Activated CD8-positive, alpha-beta memory T cell treated with anti-CD3 and anti-CD28 coated beads, Interleukin-2, amount 10 ng/mL, durations not matched to agents 7 days and 5 days (primary cell): ENCODE measurements around the gene ADGRL3. TPM values are rescaled to one million over a fixed set of nuclear protein-coding genes. Genes with fewer than 3 reads are reported as not detected.

Experiments
- ATAC-seq: fragments of 150-1000 bp; cut with Tn5 transposase; one replicate; pipeline ENCODE4 v1.10.0; 2021; ENCODE audit warnings: moderate library complexity
- CTCF ChIA-PET: fragments of 350-600 bp; sonication (Branson Sonifier 250); formaldehyde crosslinking; loops from one replicate; lab custom pipeline; 2021; ENCODE audit warnings: antibody characterized with exemption; lab: Charles Lee
- DNase-seq: peaks from one replicate; pipeline ENCODE4 v3.0.0-alpha.2; 2020
- H3K27ac Mint-ChIP-seq: one replicate; pipeline ENCODE4 v1.8.0; 2021; ENCODE audit warnings: mild to moderate bottlenecking, mixed read lengths
- H3K27me3 Mint-ChIP-seq: one replicate; pipeline ENCODE4 v1.8.0; 2021; ENCODE audit warnings: mixed read lengths
- H3K36me3 Mint-ChIP-seq: one replicate; pipeline ENCODE4 v1.8.0; 2021; ENCODE audit warnings: mild to moderate bottlenecking, mixed read lengths
- H3K4me1 Mint-ChIP-seq: one replicate; pipeline ENCODE4 v1.8.0; 2021; ENCODE audit warnings: mixed read lengths
- H3K4me3 Mint-ChIP-seq: one replicate; pipeline ENCODE4 v1.8.0; 2021; ENCODE audit warnings: mild to moderate bottlenecking, moderate library complexity, mixed read lengths
- H3K9me3 Mint-ChIP-seq: one replicate; pipeline ENCODE4 v1.8.0; 2022; ENCODE audit warnings: low read depth, mixed read lengths
- total RNA-seq, 2 experiments: library from RNA; stranded (reverse); gene quantifications; one replicate each; pipeline ENCODE4 v1.2.3, GENCODE V29; 2021

The ADGRL3 gene
- total RNA-seq, 2 experiments from 2014 or later = not detected

- Mint-ChIP-seq H3K27me3 (no peaks in the 10 kb centered on the region), H3K4me3 (no peak overlapping the region), H3K9me3 (peaks cover 13% of the 10 kb centered on the region), H3K27ac (no peak overlapping the region), H3K4me1 (no peaks in the 10 kb centered on the region), H3K36me3 (no peaks in the 10 kb centered on the region)
- no peak for ATAC-seq
- no peak for DNase-seq
- CTCF ChIA-PET = no interaction called here
These were observed 359.3 kb downstream of the ADGRL3 start for GRCh38 chr4:61559396-61559795.

- Mint-ChIP-seq H3K9me3 (peaks cover 14% of the 10 kb centered on the region), H3K27me3 (no peaks in the 10 kb centered on the region), H3K4me1 (no peaks in the 10 kb centered on the region), H3K4me3 (no peak overlapping the region), H3K36me3 (no peaks in the 10 kb centered on the region), H3K27ac (no peak overlapping the region)
- CTCF ChIA-PET = no interaction called here
- no peak for ATAC-seq
- DNase-seq = no peak
These were observed 360.9 kb downstream of the ADGRL3 start for GRCh38 chr4:61561028-61561427.

DNA sequence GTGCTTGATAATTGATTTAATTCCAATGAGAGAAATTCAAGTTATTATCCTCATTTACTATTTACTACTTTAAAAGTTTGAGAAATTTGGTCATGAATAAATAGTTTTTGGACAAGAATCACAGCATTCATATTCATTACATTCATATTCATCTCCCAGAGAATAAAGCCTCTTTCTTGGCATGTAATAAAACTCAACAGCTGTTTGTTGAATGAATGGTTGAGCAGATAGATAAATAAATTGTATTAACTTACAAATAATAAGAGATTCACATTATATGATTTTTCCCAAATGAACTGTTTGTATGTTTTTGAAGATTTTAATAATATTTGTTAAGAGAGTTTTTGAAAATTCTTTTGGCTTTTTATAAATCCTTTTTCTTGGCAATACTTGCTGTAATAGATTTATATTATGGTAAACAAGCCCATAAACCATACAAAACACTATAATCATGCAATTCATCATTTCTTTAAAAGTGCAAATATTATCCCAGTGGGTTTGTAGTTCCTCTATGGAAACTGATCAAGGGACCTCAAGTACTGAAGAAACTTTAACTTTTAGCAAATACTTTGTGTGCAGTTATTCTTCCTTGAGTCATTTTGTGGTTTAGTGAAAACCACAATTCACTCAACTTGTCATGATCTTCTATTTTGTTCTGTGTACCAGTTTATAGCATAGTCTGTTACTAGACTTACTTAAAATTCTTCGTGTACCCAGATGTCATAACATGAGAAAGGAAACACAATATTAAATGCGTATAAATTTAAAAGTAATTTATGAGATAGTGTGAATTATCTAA lies 371.8 kb downstream of the ADGRL3 start:
- DNase-seq (no peak), ATAC-seq (no peak)
- CTCF ChIA-PET = no interaction called here
- Mint-ChIP-seq H3K36me3 (no peaks in the 10 kb centered on the region), H3K4me3 (no peak overlapping the region), H3K9me3 (peaks cover 4% of the 10 kb centered on the region), H3K27me3 (no peaks in the 10 kb centered on the region), H3K27ac (no peak overlapping the region), H3K4me1 (no peaks in the 10 kb centered on the region)

GRCh38 chr4:61575796-61576195 lies 375.7 kb downstream of the ADGRL3 start:
- Mint-ChIP-seq H3K9me3 (peaks cover 4% of the 10 kb centered on the region), H3K4me1 (no peaks in the 10 kb centered on the region), H3K36me3 (no peaks in the 10 kb centered on the region), H3K27me3 (no peaks in the 10 kb centered on the region), H3K27ac (no peak overlapping the region), H3K4me3 (no peak overlapping the region)
- no peak for ATAC-seq
- CTCF ChIA-PET = no interaction called here
- no peak for DNase-seq

GRCh38 chr4:61579786-61580185 lies 379.7 kb downstream of the ADGRL3 start:
- H3K4me1 Mint-ChIP-seq = no peaks in the 10 kb centered on the region
- ATAC-seq = no peak
- no peak for DNase-seq
- CTCF ChIA-PET = no interaction called here
- peaks cover 11% of the 10 kb centered on the region for H3K9me3 Mint-ChIP-seq
- H3K36me3 Mint-ChIP-seq = no peaks in the 10 kb centered on the region
- no peak overlapping the region for H3K27ac Mint-ChIP-seq
- no peaks in the 10 kb centered on the region for H3K27me3 Mint-ChIP-seq
- H3K4me3 Mint-ChIP-seq = no peak overlapping the region

DNA sequence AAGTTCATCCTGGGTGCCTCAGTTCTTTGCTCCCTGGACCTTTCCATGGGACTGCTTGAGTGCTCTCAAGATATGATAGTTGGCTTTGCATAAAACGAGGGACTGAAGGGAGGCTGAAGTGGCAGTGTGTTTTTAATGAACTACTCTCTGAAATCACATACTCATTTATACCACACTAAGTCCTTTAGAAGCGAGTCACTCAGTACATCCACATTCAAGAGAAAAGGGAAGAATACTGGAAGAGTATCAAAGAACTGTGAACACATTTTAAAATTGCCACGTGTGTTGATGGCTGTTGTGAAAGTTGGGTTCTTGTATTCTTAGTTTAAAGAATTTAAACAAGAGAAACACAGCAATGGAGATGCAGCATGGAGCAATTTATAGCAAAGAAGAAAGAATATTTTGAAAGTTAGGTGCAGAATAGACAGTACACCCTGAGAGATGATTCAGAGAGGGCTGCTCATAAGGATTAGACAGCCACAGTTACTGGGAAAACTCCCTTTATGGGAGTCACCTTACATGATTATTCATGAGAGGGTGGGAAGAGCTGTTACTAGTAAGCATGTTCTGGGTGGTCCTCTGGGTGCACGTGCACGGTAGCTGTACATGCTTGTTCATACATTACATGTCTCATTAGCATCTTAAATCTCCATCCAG lies 380.7 kb downstream of the ADGRL3 start:
- no peaks in the 10 kb centered on the region for H3K36me3 Mint-ChIP-seq
- H3K27me3 Mint-ChIP-seq = no peaks in the 10 kb centered on the region
- H3K27ac Mint-ChIP-seq = no peak overlapping the region
- ATAC-seq (no peak), DNase-seq (no peak)
- no peaks in the 10 kb centered on the region for H3K4me1 Mint-ChIP-seq
- no peak overlapping the region for H3K4me3 Mint-ChIP-seq
- H3K9me3 Mint-ChIP-seq = peaks cover 11% of the 10 kb centered on the region
- CTCF ChIA-PET = no interaction called here

GRCh38 chr4:61583696-61584095 lies 383.6 kb downstream of the ADGRL3 start:
- H3K27ac Mint-ChIP-seq = no peak overlapping the region
- no peak for ATAC-seq
- peaks cover 7% of the 10 kb centered on the region for H3K9me3 Mint-ChIP-seq
- H3K27me3 Mint-ChIP-seq = no peaks in the 10 kb centered on the region
- no peak overlapping the region for H3K4me3 Mint-ChIP-seq
- no peaks in the 10 kb centered on the region for H3K4me1 Mint-ChIP-seq
- no peaks in the 10 kb centered on the region for H3K36me3 Mint-ChIP-seq
- DNase-seq = no peak
- CTCF ChIA-PET = no interaction called here

DNA sequence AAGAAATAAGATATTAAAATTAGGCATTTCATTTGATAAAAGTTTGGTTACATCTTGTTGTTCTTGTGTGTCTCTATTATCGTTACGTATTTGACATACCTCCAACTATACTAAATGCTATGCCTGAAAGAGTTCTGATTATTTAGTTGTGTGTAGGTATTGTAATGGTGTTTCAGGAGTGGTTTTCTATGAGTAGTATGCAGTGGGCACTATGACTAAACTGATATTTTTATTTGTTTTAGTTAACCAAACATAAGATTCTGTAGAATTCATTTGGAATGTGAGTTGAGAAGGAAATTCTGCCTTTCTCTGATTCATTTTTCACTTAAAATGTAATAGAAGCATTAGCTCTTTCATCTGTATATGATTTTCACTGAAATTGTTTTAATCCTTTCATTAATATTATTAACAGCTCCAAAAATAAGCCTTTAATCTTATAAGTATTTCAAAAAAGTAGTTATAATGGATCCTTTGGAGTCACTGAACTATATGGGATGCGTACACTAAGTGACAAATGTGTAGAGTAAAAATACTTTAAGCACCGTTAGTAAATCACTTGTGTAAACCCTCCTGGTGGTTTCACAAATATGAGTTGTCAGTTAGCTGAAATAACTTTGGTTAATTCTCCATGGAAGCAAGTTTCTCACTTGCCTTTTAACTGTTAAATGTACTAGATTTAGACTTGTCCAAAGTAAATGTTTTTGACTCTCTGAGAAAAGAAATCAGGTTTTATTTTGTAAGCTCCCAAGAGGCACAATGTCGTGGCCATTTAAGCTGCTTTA lies 388.7 kb downstream of the ADGRL3 start:
- no peak for DNase-seq
- Mint-ChIP-seq H3K9me3 (peaks cover 5% of the 10 kb centered on the region), H3K4me3 (no peak overlapping the region), H3K27ac (no peak overlapping the region), H3K36me3 (no peaks in the 10 kb centered on the region), H3K4me1 (no peaks in the 10 kb centered on the region), H3K27me3 (no peaks in the 10 kb centered on the region)
- ATAC-seq = no peak
- CTCF ChIA-PET = no interaction called here

DNA sequence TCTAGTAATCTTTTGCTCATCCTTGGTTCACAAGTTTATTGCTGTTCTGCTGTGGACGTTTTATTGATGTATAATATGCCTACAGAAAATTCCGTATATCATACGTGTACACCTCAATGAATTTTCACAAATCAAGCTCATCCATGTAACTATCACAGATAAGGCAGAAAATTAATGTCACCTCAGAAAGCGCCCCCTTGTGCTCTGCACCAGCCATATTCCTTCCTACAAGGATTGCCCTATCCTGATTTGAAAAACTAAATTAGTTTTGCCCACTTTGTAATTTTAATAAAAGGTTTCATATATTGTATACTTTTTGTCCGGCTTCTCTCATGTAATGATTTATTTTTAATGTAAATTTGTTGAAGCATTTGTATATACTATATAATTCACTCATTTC lies 390.8 kb downstream of the ADGRL3 start:
- Mint-ChIP-seq H3K4me1 (no peaks in the 10 kb centered on the region), H3K4me3 (no peak overlapping the region), H3K27ac (no peak overlapping the region), H3K9me3 (peaks cover 5% of the 10 kb centered on the region), H3K27me3 (no peaks in the 10 kb centered on the region), H3K36me3 (no peaks in the 10 kb centered on the region)
- CTCF ChIA-PET = no interaction called here
- ATAC-seq = no peak
- no peak for DNase-seq

DNA sequence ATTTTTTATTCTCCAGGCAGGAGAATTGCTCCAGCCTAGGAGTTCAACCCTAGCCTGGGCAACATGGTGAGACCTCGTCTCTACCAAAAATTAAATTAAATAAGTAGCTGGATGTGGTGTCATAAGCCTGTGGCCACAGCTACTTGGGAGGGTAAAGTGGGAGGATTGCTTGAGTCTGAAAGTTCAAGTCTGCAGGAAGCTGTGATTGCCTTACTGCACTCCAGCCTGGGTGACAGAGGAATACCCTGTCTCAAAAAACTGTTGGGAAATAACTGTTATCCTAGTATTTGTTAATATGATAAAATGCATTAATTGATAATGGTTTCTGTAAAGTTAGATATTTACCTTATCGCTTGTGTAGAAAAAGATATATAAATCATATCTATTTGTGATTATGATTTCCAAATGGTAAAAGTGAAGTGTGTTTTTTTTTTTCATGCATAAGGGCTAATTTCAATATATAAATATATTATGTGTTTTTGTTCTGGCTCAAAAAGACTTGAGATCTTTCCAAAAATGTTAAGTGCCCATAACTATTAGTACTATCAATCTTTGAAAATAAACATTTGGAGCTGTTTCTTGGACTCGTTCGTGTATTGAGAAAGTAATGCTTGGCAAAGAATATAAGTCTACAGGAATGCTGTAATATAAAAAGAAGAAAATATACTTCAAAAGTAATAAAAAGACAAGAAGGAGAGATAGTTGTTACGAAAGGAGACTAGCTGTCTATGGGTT lies 396.6 kb downstream of the ADGRL3 start:
- ATAC-seq = no peak
- Mint-ChIP-seq H3K27me3 (no peaks in the 10 kb centered on the region), H3K9me3 (peaks cover 4% of the 10 kb centered on the region), H3K36me3 (no peaks in the 10 kb centered on the region), H3K4me1 (no peaks in the 10 kb centered on the region), H3K27ac (no peak overlapping the region), H3K4me3 (no peak overlapping the region)
- CTCF ChIA-PET = no interaction called here
- no peak for DNase-seq

- no peaks in the 10 kb centered on the region for H3K27me3 Mint-ChIP-seq
- DNase-seq = no peak
- H3K4me3 Mint-ChIP-seq = no peak overlapping the region
- H3K4me1 Mint-ChIP-seq = no peaks in the 10 kb centered on the region
- no peak overlapping the region for H3K27ac Mint-ChIP-seq
- H3K9me3 Mint-ChIP-seq = peaks cover 9% of the 10 kb centered on the region
- CTCF ChIA-PET = no interaction called here
- no peaks in the 10 kb centered on the region for H3K36me3 Mint-ChIP-seq
- ATAC-seq = no peak
These were observed 403.0 kb downstream of the ADGRL3 start for GRCh38 chr4:61603086-61603485.

- no peaks in the 10 kb centered on the region for H3K36me3 Mint-ChIP-seq
- H3K27me3 Mint-ChIP-seq = no peaks in the 10 kb centered on the region
- H3K9me3 Mint-ChIP-seq = peaks cover 7% of the 10 kb centered on the region
- DNase-seq = no peak
- H3K27ac Mint-ChIP-seq = no peak overlapping the region
- H3K4me3 Mint-ChIP-seq = no peak overlapping the region
- no peaks in the 10 kb centered on the region for H3K4me1 Mint-ChIP-seq
- CTCF ChIA-PET = no interaction called here
- no peak for ATAC-seq
These were observed 403.9 kb downstream of the ADGRL3 start for GRCh38 chr4:61604054-61604453.

DNA sequence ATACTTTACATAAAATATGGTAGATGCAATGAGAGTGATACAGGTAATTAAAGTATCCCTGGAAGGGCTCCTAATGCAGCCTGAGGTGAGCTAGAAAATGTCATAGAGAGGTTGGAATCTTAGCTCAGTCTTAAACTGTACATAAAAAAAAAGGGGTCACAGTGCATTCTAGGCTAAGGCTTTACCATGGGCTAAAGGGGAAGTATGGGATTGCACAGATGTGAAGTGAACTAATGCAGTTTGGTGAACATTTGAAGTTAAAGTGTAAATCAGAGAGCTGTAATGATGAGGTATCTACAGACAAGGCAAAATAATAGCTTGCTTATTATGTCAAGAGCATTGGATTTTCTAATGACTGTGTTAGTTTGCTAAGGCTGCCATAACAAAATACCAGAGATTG lies 405.9 kb downstream of the ADGRL3 start:
- H3K27me3 Mint-ChIP-seq = no peaks in the 10 kb centered on the region
- DNase-seq (no peak), ATAC-seq (no peak)
- H3K4me3 Mint-ChIP-seq = no peak overlapping the region
- peaks cover 7% of the 10 kb centered on the region for H3K9me3 Mint-ChIP-seq
- CTCF ChIA-PET = no interaction called here
- H3K4me1 Mint-ChIP-seq = no peaks in the 10 kb centered on the region
- H3K27ac Mint-ChIP-seq = no peak overlapping the region
- no peaks in the 10 kb centered on the region for H3K36me3 Mint-ChIP-seq
